ENCODE measurements around the gene NOM1.

Gene NOM1

GRCh38 chr7:156956727-156957126 is 7.2 kb downstream of the NOM1 start:
- DNase-seq (ENCODE audit: extremely low read depth, insufficient read length), result no peak
- Histone ChIP-seq H3K36me3 (ENCODE audit: control insufficient read depth, insufficient read depth, low read length) (peaks cover 40% of the 10 kb centered on the region), H3K27me3 (replicated peaks; ENCODE audit: control insufficient read depth, insufficient read depth, low read length) (no peaks in the 10 kb centered on the region), H3K4me3 (replicated peaks; ENCODE audit: low read depth, low read length) (no peak overlapping the region)
- TF ChIP-seq, protein P1, sequence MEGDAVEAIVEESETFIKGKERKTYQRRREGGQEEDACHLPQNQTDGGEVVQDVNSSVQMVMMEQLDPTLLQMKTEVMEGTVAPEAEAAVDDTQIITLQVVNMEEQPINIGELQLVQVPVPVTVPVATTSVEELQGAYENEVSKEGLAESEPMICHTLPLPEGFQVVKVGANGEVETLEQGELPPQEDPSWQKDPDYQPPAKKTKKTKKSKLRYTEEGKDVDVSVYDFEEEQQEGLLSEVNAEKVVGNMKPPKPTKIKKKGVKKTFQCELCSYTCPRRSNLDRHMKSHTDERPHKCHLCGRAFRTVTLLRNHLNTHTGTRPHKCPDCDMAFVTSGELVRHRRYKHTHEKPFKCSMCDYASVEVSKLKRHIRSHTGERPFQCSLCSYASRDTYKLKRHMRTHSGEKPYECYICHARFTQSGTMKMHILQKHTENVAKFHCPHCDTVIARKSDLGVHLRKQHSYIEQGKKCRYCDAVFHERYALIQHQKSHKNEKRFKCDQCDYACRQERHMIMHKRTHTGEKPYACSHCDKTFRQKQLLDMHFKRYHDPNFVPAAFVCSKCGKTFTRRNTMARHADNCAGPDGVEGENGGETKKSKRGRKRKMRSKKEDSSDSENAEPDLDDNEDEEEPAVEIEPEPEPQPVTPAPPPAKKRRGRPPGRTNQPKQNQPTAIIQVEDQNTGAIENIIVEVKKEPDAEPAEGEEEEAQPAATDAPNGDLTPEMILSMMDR (IDR thresholded peaks at IDR 0.05; ENCODE audit: insufficient read depth, low read length, poor library complexity, severe bottlenecking), result no peak

- no peak for DNase-seq (ENCODE audit: extremely low read depth, insufficient read length)
- Histone ChIP-seq H3K36me3 (ENCODE audit: control insufficient read depth, insufficient read depth, low read length) (peaks cover 45% of the 10 kb centered on the region), H3K27me3 (replicated peaks; ENCODE audit: control insufficient read depth, insufficient read depth, low read length) (no peaks in the 10 kb centered on the region), H3K4me3 (replicated peaks; ENCODE audit: low read depth, low read length) (no peak overlapping the region)
- TF ChIP-seq, protein P1 (IDR thresholded peaks at IDR 0.05; ENCODE audit: insufficient read depth, low read length, poor library complexity, severe bottlenecking), result no peak
Measured at GRCh38 chr7:156962145-156962544, 12.6 kb downstream of the NOM1 start.

- H3K27me3 ChIP-seq (replicated peaks; ENCODE audit: control insufficient read depth, insufficient read depth, low read length), result no peaks in the 10 kb centered on the region
- H3K4me3 ChIP-seq (replicated peaks; ENCODE audit: low read depth, low read length), result no peak overlapping the region
- DNase-seq (ENCODE audit: extremely low read depth, insufficient read length), result no peak
- H3K36me3 ChIP-seq (ENCODE audit: control insufficient read depth, insufficient read depth, low read length), result peaks cover 48% of the 10 kb centered on the region
- TF ChIP-seq, protein P1 (IDR thresholded peaks at IDR 0.05; ENCODE audit: insufficient read depth, low read length, poor library complexity, severe bottlenecking), result no peak
Measured at GRCh38 chr7:156962897-156963296, 13.4 kb downstream of the NOM1 start.

DNA sequence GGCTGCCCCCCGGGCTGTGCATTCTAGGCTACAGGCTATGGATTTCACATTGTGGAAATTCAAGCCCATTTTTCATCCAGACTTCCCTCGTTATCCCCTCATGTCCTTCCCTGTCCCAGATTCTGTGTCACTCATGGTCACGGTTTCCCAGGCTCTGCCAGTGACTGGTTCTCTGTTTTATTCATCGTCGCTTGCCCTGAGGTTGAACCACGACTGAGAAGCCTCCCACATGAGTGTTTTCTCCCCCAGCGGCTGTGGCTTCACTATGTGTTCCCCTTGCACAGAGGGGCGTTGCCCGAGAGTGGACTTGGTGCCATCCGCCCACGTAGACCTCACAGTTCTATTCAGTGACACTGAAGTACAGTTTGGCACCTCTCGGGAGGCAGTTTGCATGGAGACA is 14.0 kb downstream of the NOM1 start:
- Histone ChIP-seq H3K36me3 (ENCODE audit: control insufficient read depth, insufficient read depth, low read length) (peaks cover 45% of the 10 kb centered on the region), H3K4me3 (replicated peaks; ENCODE audit: low read depth, low read length) (no peak overlapping the region), H3K27me3 (replicated peaks; ENCODE audit: control insufficient read depth, insufficient read depth, low read length) (no peaks in the 10 kb centered on the region)
- no peak for DNase-seq (ENCODE audit: extremely low read depth, insufficient read length)
- TF ChIP-seq, protein P1 (IDR thresholded peaks at IDR 0.05; ENCODE audit: insufficient read depth, low read length, poor library complexity, severe bottlenecking), result no peak

DNA sequence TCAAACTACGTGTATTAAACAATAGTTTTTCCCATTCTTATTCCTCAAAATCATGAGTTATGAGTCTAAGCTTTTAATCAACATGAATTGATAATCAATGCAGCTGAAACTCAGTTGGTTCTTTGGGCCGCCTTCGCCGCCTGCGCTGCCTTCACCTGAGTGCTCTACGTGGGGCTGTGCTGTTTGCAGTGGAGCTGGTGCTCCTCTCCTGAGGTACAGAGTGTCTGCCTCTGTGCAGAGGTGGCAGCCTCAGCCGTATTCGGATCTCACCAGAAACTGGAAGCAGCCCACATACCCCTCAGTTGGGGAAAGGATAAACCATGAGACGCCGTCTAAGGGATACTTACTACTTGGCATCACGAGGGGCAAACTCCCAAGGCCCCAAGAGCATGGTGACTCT is 15.5 kb downstream of the NOM1 start:
- H3K27me3 ChIP-seq (replicated peaks; ENCODE audit: control insufficient read depth, insufficient read depth, low read length), result no peaks in the 10 kb centered on the region
- no peak overlapping the region for H3K4me3 ChIP-seq (replicated peaks; ENCODE audit: low read depth, low read length)
- TF ChIP-seq, protein P1 (IDR thresholded peaks at IDR 0.05; ENCODE audit: insufficient read depth, low read length, poor library complexity, severe bottlenecking), result no peak
- peaks cover 39% of the 10 kb centered on the region for H3K36me3 ChIP-seq (ENCODE audit: control insufficient read depth, insufficient read depth, low read length)
- DNase-seq (ENCODE audit: extremely low read depth, insufficient read length), result no peak

DNA sequence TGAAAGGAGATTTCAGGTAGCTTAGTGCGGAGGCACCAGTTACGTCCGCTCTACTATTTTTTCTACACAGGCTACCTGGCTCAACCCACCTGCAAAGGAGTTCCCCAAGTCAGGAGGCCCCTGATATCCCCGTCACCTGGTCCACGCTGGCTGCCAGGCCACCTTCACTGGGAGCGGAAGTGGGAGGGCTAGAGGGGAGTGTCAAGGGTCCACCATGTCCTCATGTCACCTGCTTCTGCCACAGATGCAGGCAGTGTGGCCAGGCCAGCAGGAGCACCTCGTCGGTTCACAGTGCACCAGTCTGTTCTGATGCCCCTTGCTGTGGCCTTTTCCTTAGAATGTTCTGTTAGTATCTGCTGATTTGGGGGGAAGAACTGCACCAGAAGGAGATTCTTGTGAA is 16.9 kb downstream of the NOM1 start:
- Histone ChIP-seq H3K36me3 (ENCODE audit: control insufficient read depth, insufficient read depth, low read length) (peaks cover 33% of the 10 kb centered on the region), H3K4me3 (replicated peaks; ENCODE audit: low read depth, low read length) (no peak overlapping the region), H3K27me3 (replicated peaks; ENCODE audit: control insufficient read depth, insufficient read depth, low read length) (no peaks in the 10 kb centered on the region)
- TF ChIP-seq, protein P1 (IDR thresholded peaks at IDR 0.05; ENCODE audit: insufficient read depth, low read length, poor library complexity, severe bottlenecking), result no peak
- no peak for DNase-seq (ENCODE audit: extremely low read depth, insufficient read length)
